Upper lobe of left lung (tissue), 6 donors: Measurements from ENCODE around the gene KNSTRN. TPM values are rescaled to one million over a fixed set of nuclear protein-coding genes. Genes with fewer than 3 reads are reported as not detected.

Experiments
- ATAC-seq, 2 donors: fragments of 200-7000 bp; cut with Tn5 transposase; one replicate each; pipeline ENCODE4 v1.9.1; 2022; ENCODE audit warnings: mild to moderate bottlenecking in 2 of 2, moderate library complexity in 2 of 2; ENCODE audit not compliant: low FRiP score in 2 of 2
- DNase-seq, 2 donors: peaks; one replicate each; pipeline ENCODE4 v3.0.0-alpha.2; 2019 to 2020
- H3K27ac ChIP-seq, 4 donors: fragments of 200-600 bp; sonication (generic); one replicate each; pipeline ENCODE4 v1.5.1; 2016 to 2019
- H3K27me3 ChIP-seq, 4 donors: fragments of 200-600 bp; sonication (generic); one replicate each; pipeline ENCODE4 v1.5.1; 2017 to 2019
- H3K36me3 ChIP-seq, 4 donors: fragments of 200-600 bp; sonication (generic); one replicate each; pipeline ENCODE4 v1.5.1; 2016 to 2019
- H3K4me1 ChIP-seq, 4 donors: fragments of 200-600 bp; sonication (generic); one replicate each; pipeline ENCODE4 v1.5.1; 2018 to 2019
- H3K4me3 ChIP-seq, 4 donors: fragments of 200-600 bp; sonication (generic); one replicate each; pipeline ENCODE4 v1.5.1; 2017 to 2019; ENCODE audit warnings: mild to moderate bottlenecking in 2 of 4, moderate library complexity in 1 of 4
- H3K9me3 ChIP-seq, 4 donors: fragments of 200-600 bp; sonication (generic); one replicate each; pipeline ENCODE4 v1.5.1; 2018 to 2019
- CTCF ChIP-seq, 6 experiments: fragments of 450-650 bp in 4 of 6; fragments of 200-600 bp in 2 of 6; sonication (generic) in 2 of 6; IDR thresholded peaks; one replicate each; pipeline ENCODE4 v1.5.1; 2016 to 2019; ENCODE audit warnings: antibody characterized with exemption in 6 of 6
- EP300 ChIP-seq, 4 donors: sonication (generic); formaldehyde crosslinking; IDR thresholded peaks; one replicate each; pipeline ENCODE4 v1.5.1; 2017; ENCODE audit warnings: antibody characterized with exemption in 4 of 4, control low read depth in 2 of 4
- POLR2A ChIP-seq, 4 donors: fragments of 450-650 bp; IDR thresholded peaks; one replicate each; pipeline ENCODE4 v1.5.1; 2016 to 2017; ENCODE audit warnings: antibody characterized with exemption in 4 of 4, mild to moderate bottlenecking in 2 of 4
- POLR2AphosphoS5 ChIP-seq, 2 donors: sonication (generic); formaldehyde crosslinking; IDR thresholded peaks; one replicate each; pipeline ENCODE4 v1.5.1; 2017; ENCODE audit warnings: antibody characterized with exemption in 2 of 2
- WGBS, 2 donors: methylation state at CpG; one replicate each; pipeline ENCODE4 v1.1.5; 2017 to 2018; 5-methylcytosine and 5-hydroxymethylcytosine counted together
- total RNA-seq, 6 donors: library from RNA; depleted of rRNA in 4 of 6; stranded (reverse); fragments of >200 nt in 4 of 6; gene quantifications; one replicate each; pipeline versions ENCODE4 v1.1.0 to v1.2.1, GENCODE V29; 2016 to 2021
- donor health status: DM: no; HTN: no; CAD: no; lungs with moderate emphysema.
- donor health status: DM: no; HTN: yes; CAD: no; lungs with severe emphysema.

The KNSTRN gene
- total RNA-seq, 6 donors from 2014 or later: 10.6 to 27.6 (median 17.3) TPM

- Histone ChIP-seq H3K4me3 (peak overlapping the region in 3 of 4 donors; percentile 96 to 99 (median 98)), H3K36me3 (no peaks in the 10 kb centered on the region), H3K27me3 (peaks cover 0 to 34% (median 14%) of the 10 kb centered on the region in 4 donors), H3K27ac (peak overlapping the region in 1 of 4 donors; percentile 91), H3K4me1 (peaks cover 44 to 67% (median 48%) of the 10 kb centered on the region in 4 donors), H3K9me3 (no peaks in the 10 kb centered on the region)
- WGBS, 2 donors: 15 to 28% methylated on average over 12 of the region's 15 CpGs
- peak; percentile 44 to 77 for DNase-seq
- peak in 1 of 2 donors; percentile 0 for ATAC-seq
- no peak for TF ChIP-seq CTCF (IDR thresholded peaks at IDR 0.05)
- no peak for TF ChIP-seq POLR2AphosphoS5 (IDR thresholded peaks at IDR 0.05)
- no peak for TF ChIP-seq EP300 (IDR thresholded peaks at IDR 0.05)
- no peak for TF ChIP-seq POLR2A (IDR thresholded peaks at IDR 0.05)
Measured at GRCh38 chr15:40439461-40439959, 57.0 kb downstream of the KNSTRN start.

- H3K4me1 ChIP-seq: peaks cover 48 to 73% (median 51%) of the 10 kb centered on the region in 4 donors
Measured at GRCh38 chr15:40439960-40440742, 57.6 kb downstream of the KNSTRN start.

GRCh38 chr15:40440743-40441564, 58.4 kb downstream of the KNSTRN start, which contains the start of gene BAHD1:
TSS of gene BAHD1 (plus strand) at chr15:40440953. CDS start at chr15:40458465, 17,512 bp downstream.
- DNase-seq (peak; percentile 97 to 99), ATAC-seq (peak; percentile 92 to 96)
- Histone ChIP-seq H3K9me3 (no peaks in the 10 kb centered on the region), H3K4me3 (peak within 1 kb of the TSS; percentile 76 to 99 (median 97)), H3K27me3 (peaks cover 0 to 23% (median 11%) of the 10 kb centered on the region in 4 donors), H3K27ac (peak within 1 kb of the TSS; percentile 73 to 91 (median 80)), H3K4me1 (peaks cover 49 to 73% (median 54%) of the 10 kb centered on the region in 4 donors), H3K36me3 (no peaks in the 10 kb centered on the region)
- WGBS, 2 donors: 0% methylated on average over 5 to 9 of the region's 119 CpGs
- TF ChIP-seq CTCF (IDR thresholded peaks at IDR 0.05) (peak in 2 of 6 experiments; percentile 23 to 25), EP300 (IDR thresholded peaks at IDR 0.05) (no peak), POLR2A (IDR thresholded peaks at IDR 0.05) (peak in 2 of 4 donors; percentile 47 to 51), POLR2AphosphoS5 (IDR thresholded peaks at IDR 0.05) (peak; percentile 15 to 41)

More at GRCh38 chr15:40439960-40440742, 57.6 kb downstream of the KNSTRN start:
- no peaks in the 10 kb centered on the region for H3K9me3 ChIP-seq
- ATAC-seq (peak; percentile 21 to 42), DNase-seq (peak in 1 of 2 donors; percentile 56)
- H3K27me3 ChIP-seq: peaks cover 0 to 31% (median 14%) of the 10 kb centered on the region in 4 donors
- TF ChIP-seq POLR2A (IDR thresholded peaks at IDR 0.05): no peak
- TF ChIP-seq POLR2AphosphoS5 (IDR thresholded peaks at IDR 0.05): no peak
- TF ChIP-seq CTCF (IDR thresholded peaks at IDR 0.05): no peak
- peak overlapping the region in 2 of 4 donors; percentile 30 to 91 for H3K27ac ChIP-seq
- H3K4me3 ChIP-seq: peak overlapping the region; percentile 4 to 99 (median 97)
- 0 to 1% methylated on average over 33 of the region's 35 CpGs for WGBS, 2 donors
- H3K36me3 ChIP-seq: no peaks in the 10 kb centered on the region

- 1 to 3% methylated on average over 16 to 17 of the region's 119 CpGs for WGBS, 2 donors
- Histone ChIP-seq H3K27me3 (peaks cover 0 to 14% (median 7%) of the 10 kb centered on the region in 4 donors), H3K9me3 (no peaks in the 10 kb centered on the region), H3K4me3 (peak overlapping the region; percentile 76 to 99 (median 97)), H3K36me3 (no peaks in the 10 kb centered on the region), H3K27ac (peak overlapping the region; percentile 16 to 91 (median 56)), H3K4me1 (peaks cover 44 to 67% (median 48%) of the 10 kb centered on the region in 4 donors)
- DNase-seq (peak in 1 of 2 donors; percentile 89), ATAC-seq (no peak)
- TF ChIP-seq EP300 (IDR thresholded peaks at IDR 0.05): no peak
- TF ChIP-seq POLR2AphosphoS5 (IDR thresholded peaks at IDR 0.05): no peak
- no peak for TF ChIP-seq POLR2A (IDR thresholded peaks at IDR 0.05)
- TF ChIP-seq CTCF (IDR thresholded peaks at IDR 0.05): peak in 2 of 6 experiments; percentile 30 to 37
Measured at GRCh38 chr15:40441565-40442531, 59.3 kb downstream of the KNSTRN start.
